Stimulated activated CD8-positive, alpha-beta memory T cell treated with anti-CD3 and anti-CD28 coated beads, Interleukin-12 subunit alpha, Interleukin-12 subunit beta, amount 100 ng/mL, for 24 hours (primary cell): Measurements from ENCODE around the gene TMEM179.
"Not testable (repeated sequence)": the region's sequence is repeated elsewhere in the genome, so short reads cannot be mapped to it uniquely, and the experiment has no call there.

ENCODE experiments used
- DNase-seq: peaks from one replicate; pipeline ENCODE4 v3.0.0-alpha.2; 2020; ENCODE audit errors: extremely low read depth

TMEM179 gene

DNA sequence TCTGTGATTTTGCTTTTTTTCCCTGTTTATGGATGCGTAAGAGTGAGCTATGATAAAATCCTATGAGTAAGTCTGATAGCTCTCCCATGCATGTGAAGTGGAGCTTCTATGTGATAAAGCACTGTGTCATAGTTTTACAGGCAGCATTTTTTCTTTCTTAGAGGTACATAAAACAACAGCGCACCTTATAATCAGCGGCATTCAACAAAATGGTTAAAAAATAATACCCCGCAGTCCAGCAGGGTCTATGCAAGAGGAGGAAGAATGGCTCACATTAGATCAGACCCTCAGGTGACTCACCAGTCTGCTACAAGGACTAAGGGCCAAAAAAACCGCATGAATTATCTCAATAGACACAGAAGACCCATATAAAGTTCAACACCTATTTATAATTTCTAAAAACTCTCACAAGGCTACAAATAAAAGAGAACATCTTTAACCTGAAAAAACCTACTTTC, 33.0 kb upstream of the TMEM179 start:
- no peak for DNase-seq

- not testable (repeated sequence) for DNase-seq
Measured at GRCh38 chr14:104636846-104637545, 32.4 kb upstream of the TMEM179 start.

DNA sequence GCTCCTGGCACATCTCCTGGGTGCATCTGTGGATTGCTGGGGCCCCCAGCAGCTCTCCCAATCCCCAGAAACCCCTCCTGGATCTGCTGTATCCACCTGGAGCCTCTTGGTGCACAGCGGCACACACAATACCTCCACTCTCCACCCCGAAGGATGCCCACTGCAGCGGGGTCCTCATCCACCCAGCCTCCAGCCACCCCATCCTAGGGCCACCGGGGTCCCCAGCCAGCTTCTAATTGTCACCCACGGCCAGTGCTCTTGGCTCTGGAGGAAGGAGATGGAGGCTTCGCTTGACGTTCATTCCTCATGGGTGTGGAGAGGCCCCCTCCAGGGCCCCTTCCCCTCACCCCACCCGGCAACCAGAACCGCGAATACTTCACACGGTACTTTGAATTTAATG, 31.6 kb upstream of the TMEM179 start:
- DNase-seq = no peak

GRCh38 chr14:104635717-104636116, 31.1 kb upstream of the TMEM179 start:
- DNase-seq = no peak

DNA sequence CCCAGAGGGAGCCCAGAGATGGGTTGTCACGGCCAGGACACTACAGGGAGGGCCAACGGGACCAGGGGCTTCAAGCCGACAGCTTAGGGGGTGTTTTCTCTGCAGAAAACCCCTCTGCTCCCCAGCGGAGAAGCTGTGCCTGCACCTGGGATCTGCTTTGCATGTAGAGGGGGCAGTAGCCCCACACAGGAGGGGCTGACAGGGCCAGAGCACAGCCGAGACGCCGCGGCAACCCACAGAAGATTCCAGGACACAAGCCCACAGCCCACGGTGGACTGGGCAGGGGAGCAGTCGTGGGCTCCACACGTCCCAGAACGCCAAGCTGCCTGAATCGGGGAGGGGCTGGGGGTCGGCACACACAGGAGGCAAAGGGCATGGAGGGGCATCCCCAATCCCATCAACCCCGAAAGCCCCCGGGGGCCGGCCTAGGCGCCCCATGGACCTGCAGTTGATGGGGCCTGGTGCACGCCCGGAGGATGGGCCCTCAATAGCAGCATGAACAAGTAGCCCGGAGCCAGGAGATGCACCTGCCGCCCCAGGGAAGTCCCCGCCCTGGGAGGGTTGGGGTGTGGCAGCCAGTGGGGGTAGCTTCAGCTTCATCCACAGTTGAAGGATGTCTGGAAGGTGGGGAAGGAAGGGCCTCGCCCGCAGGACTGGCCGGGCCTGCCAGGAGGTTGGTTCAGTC, 30.5 kb upstream of the TMEM179 start:
- DNase-seq = no peak

DNA sequence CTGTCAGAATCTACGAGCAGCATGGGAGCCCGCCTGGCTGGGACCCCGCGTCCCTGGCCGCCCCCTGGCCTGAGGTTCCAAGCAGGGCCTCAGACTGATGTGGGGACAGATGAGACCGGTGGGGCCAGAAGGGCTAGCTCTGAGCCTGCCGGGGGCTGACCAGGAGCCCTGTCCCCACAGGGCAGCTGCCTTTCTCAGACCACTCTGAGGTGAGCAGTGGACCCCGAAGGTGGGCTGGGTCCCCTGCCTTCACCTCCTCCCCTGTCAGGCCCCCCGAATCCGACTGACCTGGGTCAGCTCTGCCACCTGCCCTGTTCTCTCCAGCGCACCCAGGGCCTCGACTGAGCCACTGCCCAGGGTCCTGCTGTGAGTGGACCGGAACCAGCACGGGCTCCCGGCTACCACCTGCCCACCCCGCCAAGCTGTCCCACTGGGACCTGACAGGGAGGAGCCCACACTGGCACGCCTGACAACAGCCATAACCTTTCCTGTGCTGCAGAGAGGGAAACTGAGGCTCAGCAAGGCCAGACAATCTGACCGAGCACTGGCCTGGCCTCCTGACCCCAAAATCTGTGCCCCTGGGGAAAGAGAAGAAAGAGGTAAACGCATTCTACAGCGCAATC, 29.7 kb upstream of the TMEM179 start:
- DNase-seq = no peak

GRCh38 chr14:104633276-104634137, 28.9 kb upstream of the TMEM179 start:
- no peak for DNase-seq

DNA sequence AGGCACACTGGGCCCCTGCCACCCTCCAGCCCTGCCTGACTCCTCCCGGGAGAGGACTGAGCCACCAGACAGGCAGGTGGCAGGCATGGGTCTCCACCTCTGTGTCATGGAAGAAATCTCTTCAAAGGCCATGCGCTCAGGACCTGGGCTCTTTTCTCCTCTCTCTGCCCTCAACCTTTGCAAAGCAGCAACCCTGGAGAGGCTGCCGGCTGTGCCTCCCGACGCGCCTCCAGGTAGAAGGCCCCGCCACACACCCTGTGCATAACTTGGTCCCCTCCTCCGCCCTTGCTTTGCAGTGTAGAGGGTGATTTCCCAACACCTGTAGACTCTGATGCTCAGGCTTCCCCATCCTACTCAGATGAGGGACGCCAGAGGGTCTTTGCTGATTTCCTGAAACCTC, 28.2 kb upstream of the TMEM179 start:
- no peak for DNase-seq

- DNase-seq = no peak
Measured at GRCh38 chr14:104624939-104625338, 20.4 kb upstream of the TMEM179 start.

DNA sequence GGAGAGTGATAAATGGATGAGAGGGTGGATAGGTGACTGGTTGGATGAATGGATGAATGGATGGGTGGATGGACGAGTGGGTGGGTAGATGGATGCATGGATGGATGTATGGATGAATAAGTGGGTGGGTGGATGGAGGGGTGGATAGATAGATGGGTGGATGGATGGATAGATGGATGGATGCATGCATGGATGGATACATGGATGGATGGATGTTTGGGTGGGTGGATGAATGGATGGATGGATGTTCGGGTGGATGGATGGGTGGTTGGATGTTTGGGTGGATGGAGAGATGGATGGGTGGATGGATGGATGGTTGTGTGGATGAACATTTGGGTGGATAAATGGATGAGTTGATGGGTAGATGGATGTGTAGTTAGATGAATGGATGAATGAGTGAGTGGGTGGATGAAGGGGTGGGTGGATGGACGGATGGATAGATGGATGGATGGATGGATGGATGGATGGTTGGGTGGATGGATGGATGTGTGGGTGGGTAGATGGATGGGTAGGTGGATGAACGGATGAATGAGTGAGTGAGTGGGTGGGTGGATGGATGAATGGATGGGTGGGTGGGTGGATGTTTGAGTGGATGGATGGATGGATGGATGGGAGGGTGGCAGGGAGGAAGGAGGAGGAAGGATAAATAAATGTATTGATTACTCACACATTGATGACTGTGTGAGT, 9.7 kb upstream of the TMEM179 start:
- DNase-seq = no peak

DNA sequence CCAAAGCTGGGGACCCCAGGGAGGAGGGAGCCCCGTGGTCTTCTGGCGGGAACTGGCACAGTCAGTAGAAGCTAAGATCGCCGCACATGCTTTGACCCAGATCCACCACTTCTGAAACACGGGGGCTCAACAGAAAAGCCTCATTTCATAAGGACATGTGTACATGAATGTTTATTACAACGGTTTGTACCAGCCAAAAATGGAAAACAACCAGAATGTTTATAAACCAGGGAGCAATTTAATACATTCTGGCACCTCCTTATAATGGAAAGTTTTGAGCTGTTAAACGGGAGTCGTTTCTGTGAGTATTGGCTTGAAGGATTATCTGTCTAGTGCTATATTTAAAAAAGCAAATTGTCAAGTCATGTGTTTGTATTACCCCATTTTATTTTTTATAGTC, 7.3 kb upstream of the TMEM179 start:
- no peak for DNase-seq

GRCh38 chr14:104610749-104611310, 6.3 kb upstream of the TMEM179 start:
- no peak for DNase-seq

DNA sequence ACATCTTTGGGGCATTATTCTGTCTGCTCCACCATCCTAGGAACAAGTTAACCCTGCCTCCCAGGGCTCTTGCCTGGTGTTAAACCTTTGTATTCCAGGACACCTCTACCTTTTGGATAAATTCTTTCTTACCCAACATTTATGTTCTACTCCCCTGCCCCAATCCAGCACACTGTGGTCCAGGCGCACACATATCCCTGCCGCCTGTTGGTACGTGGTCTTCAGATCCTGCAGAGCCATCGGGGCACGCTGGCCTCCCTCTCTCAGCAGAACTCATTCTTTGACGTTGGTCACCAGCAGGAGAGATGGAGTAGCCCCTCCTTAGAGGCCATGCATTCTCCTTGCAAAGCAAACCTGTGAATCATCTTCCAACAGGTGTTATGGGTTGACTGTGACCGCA, 5.1 kb upstream of the TMEM179 start:
- no peak for DNase-seq

GRCh38 chr14:104603711-104604401, 716 bp downstream of the TMEM179 start:
- no peak for DNase-seq

- no peak for DNase-seq
Measured at GRCh38 chr14:104602933-104603325, 1.6 kb downstream of the TMEM179 start.

DNA sequence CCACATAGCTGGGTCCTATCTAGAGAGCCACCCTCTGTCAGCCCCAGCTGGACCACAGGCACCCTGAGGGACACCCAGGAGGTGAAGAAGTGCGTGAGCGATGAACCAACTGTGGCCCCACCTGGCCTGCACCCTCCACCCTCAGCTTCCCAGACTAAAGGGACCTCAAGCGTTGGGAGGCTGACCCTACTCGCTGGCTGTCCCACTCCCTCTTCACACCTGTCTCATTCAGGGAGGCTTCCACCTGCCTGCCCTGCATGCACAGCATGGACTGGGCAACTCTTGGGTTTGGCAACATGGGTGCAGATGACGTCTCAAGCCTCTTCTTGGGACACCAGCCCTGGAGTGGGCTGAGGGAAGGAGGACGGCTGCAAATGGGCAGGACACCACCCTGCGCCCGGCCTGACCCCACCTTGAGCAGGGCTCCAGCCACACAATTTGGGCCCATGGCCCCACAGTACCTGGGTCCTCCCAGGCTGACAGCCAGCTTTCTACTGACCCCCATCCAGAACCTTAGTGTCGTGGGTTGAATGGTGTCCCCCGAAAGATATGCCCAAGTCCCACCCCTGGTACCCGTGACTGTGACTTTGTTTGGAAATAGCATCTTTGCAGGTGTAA, 2.1 kb downstream of the TMEM179 start:
- DNase-seq = no peak

GRCh38 chr14:104601786-104602185, 2.8 kb downstream of the TMEM179 start:
- DNase-seq = no peak

DNA sequence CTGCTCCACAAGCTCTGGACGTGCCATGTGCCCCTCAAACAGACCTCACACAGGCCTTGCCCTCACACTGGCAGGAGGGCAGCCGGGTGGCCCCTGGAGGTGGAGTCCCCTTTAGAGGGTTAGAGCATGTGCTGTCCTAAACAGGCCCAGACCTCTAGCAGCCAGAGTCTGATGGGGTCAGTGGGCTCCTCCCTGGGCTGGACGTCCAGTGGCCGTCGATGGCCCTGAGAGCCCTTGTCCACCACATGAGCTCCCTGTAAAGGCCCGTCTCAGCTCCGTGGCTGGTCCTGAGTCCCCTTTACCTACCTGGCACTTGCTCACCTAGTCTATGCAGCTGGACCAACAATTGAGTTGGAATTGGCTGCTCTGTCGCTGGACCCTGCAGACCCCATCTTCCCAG, 3.8 kb downstream of the TMEM179 start:
- no peak for DNase-seq

- DNase-seq = no peak
Measured at GRCh38 chr14:104600141-104600643, 4.4 kb downstream of the TMEM179 start.

GRCh38 chr14:104599446-104599845, 5.1 kb downstream of the TMEM179 start:
- DNase-seq = no peak
